GM15510 (cell line): Measurements from ENCODE around the gene CRMP1.

Experiments
- POLR2A ChIP-seq: IDR thresholded peaks from 3 replicates; pipeline ENCODE4 v1.6.1; 2011; ENCODE audit warnings: borderline replicate concordance; ENCODE audit not compliant: insufficient read length; ENCODE audit errors: extremely low read depth

CRMP1 gene

DNA sequence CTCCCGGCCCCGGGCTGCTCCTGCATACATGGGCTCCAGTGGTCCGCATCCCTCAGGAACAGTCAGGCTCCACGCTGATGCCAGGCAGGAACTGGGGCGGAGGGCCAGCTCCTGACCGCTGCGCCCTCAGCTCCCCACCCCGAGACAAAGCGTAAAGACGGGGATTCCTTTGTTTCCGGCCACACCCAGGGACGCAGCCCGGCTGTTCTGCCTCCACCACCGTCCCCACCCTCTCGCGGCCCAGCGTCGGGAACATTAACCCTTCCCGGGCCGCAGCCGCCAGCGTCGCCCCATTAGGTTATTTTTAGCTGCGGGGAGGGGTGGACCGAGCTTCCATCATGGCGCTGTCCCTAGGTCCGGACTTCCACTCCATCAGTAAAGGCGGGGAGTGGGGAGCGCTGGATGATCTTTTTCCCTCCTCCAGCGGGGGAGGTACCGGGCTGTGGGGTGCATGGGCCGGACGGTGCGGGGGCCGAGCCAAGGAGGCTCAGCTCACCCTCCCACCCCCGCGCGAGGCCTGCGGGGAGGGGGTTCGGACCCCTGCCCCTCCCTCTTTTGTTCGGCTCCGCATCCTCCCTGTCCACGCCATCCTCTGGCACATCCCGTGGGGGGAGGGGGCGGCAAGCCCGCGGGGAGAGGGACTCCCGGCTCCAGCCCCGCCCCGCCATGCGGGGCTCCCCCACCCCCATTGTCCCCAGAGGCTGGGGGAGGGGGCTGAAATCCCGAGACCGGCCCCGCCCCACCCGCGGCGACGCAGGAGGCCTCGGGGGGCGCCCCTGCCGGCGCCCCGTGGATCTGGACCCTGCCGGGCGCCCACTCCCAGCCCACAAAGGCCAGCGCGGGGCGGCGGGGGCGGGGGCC, 5.3 kb downstream of the CRMP1 start:
- TF ChIP-seq POLR2A, result no peak

DNA sequence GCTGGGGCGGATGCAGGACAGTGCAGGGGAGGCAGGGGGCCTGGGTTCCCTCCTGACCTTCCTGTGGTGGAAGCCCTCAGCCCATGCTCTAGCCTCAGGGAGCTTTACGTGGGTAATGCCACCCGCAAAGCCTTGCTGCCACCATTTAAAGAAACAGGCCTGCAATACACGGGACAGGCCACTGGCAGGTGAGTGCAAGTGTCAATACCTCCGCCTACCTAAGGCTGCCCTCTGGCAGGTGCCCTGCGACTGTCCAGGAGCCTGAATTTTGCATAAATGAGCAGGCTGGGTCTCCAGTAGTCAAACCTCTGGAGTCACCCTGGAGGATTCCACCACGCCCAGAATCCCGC, 5.9 kb downstream of the CRMP1 start:
- no peak for TF ChIP-seq POLR2A

DNA sequence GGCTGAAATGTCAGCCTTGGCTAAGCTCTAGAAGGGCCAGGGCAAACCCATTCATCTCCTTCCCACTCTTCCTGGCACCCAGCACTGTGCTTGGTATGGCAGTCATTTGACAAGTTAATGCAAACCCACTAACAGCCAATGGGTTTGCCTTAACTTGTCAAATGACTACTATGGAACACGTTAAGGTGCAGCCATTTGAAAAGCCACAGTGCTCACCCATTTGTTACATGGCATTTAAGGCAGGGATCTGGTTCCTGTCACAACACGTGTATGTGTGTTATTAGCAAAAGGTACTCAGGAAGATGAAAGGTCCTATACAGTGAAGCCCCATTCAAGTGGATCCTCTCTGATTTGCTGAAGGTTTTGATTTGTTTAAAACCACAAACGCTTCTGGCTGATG, 7.2 kb downstream of the CRMP1 start:
- no peak for TF ChIP-seq POLR2A

- no peak for TF ChIP-seq POLR2A
These were observed 8.1 kb downstream of the CRMP1 start for GRCh38 chr4:5884796-5885195.

- TF ChIP-seq POLR2A, result no peak
These were observed 9.0 kb downstream of the CRMP1 start for GRCh38 chr4:5883916-5884315.

GRCh38 chr4:5882947-5883346, 9.9 kb downstream of the CRMP1 start:
- no peak for TF ChIP-seq POLR2A

GRCh38 chr4:5881340-5881739, 11.5 kb downstream of the CRMP1 start:
- TF ChIP-seq POLR2A, result no peak

DNA sequence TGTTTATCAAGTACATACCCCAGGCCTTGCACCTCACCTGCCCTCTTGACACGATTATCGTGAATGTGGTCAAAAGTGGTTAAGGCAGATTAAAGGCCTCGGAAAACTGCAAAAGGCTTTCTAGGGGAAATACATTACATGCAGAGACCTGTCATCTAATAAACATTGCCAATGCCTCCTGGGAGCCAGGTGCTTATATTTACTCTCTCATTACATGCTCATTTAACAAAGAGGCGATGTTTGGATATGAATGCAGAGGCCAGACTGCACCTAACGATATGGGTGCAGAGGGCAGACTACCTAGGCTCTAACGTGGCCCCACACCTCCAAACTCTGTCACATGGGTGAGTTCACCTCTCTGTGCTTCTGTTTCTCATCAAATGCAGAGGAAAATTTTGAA, 14.5 kb downstream of the CRMP1 start:
- no peak for TF ChIP-seq POLR2A

DNA sequence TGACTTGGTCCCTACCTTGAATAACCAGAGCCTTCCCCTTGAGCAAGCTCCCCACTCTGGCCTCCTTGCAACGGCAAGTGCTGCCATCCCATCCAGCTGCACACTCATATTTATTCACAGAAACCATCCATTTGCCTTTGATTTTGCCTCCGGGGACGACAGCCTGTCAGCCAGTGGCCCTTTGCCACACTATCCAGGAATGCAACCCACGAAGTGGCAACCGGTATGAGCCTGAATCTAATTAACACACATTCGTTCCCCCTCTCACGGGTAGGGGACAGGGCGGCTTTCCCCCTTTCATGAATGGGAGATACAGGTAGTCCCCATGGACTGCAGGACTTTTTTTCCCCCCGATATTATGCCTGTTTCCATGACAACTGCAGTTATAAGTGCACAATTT, 15.5 kb downstream of the CRMP1 start:
- no peak for TF ChIP-seq POLR2A

DNA sequence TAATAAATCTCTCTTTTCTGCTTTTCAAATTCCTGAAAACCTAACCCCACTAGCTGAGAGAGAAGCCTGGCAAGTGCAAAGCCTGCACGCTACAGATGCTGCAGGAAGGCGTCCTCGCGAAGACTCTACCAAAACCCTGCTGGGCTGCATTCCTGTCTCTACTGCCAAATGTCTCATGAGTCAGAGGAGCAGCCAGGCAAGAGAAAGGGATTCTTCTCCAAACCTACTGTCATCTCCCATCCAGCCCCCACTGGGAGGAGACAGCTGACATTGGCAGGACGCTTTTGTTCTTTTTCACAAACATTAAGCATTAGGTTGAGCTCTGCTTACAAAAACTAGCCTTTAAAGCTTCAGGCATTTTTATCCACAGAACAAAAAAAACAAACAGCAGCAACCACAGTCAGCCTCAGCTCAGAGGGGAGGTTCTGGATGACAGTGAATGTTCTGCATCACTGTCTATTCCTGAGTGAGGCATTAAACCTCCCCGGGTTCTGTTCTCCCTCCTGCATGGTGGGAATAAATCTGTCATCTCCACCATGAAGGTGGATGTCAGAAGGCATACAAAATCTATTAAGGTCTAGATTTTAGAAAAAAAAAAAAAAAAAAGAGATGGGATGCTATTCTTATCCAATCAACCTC, 18.0 kb downstream of the CRMP1 start:
- TF ChIP-seq POLR2A, result no peak

GRCh38 chr4:5870701-5871100, 22.2 kb downstream of the CRMP1 start:
- no peak for TF ChIP-seq POLR2A

DNA sequence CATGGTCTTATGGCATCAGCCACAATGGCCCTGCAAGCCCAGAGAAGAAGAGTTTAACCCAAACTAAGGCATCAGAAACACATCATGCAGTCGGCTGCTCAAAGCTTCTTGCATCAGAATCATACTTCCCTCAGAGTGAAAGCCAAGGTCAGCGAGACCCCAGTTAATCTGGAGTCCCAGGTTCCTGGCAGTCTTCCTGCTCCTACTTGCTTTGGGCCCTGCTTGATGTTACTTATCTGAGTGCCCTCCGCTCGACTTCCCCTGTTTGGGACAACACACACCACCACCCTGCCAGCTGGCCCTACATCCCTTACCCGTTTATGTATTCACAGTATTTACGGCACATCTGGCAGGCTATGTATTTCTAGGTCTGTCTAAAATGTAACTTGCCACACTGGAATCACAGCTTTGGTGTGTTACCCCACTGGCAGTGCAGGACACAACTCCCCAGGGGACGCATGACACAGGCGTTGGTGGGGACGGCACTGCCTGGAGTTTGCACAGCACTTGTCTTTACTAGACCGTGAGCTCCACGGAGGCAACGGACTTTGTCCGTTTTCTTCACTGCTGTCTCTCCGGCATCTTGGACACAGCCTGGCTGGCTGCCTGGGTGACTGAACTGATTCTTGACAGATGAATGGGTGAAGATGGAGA, 22.8 kb downstream of the CRMP1 start:
- no peak for TF ChIP-seq POLR2A

GRCh38 chr4:5867866-5868265, 25.0 kb downstream of the CRMP1 start:
- no peak for TF ChIP-seq POLR2A

- no peak for TF ChIP-seq POLR2A
These were observed 25.8 kb downstream of the CRMP1 start for GRCh38 chr4:5866841-5867813.

DNA sequence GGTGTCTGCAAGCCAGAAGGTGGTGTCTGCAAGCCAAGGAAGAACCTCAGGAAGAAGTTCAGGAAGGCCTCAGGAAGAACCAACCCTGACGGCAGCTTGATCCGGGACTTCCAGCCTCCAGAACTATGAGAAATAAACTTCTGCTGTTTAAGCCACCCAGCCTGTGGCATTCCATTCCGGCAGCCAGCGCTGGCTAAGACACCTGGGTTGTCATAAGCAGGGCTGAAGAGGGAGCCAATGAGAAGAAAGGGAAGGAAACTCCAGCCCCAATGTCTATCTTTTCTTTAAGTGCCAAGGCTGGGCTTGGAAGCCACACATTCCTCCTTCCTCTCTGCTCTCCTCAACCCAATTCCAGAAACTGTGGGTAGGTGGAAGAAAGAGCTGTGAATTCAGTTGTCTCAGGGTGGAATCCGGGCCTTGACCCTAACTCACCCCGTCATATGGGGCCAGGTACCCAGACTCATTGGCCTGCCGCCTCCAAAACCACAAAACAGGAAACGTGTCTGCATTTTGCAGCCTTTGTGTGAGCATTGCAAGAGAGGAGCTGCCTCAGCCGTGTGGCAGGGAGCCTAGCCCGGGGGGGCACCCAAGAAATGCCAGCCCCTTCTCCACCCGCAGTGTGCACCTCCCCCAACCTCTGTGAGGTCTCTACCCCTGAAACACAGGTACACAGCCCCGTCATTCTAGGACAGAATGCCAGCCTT, 26.8 kb downstream of the CRMP1 start:
- no peak for TF ChIP-seq POLR2A
